ENCODE data around the gene ATP1B3.

ATP1B3 gene

DNA sequence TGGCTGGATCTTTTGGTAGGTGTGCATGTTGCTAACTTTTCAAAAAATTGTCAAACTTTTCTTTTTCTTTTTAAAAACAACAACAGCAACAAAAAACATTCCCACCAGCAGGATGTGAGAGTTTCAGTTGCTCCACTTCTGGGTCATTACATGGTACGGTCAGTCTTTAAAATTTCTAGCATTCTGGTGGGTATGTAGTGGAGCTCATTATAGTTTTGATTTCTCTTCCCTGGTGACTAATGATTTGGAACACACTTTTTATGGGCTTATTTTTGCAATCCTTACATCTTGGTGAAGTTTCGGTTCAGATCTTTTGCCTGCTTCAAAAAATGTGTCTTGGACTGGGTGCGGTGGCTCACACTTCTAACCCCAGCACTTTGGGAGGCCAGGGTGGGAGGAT, 19.3 kb downstream of the ATP1B3 start:
- no peak for DNase-seq
- in situ Hi-C loops (cut with HindIII; ENCODE audit: low pct_ligation_motif_present, low sequenced_read_pairs), result no loop called here

DNA sequence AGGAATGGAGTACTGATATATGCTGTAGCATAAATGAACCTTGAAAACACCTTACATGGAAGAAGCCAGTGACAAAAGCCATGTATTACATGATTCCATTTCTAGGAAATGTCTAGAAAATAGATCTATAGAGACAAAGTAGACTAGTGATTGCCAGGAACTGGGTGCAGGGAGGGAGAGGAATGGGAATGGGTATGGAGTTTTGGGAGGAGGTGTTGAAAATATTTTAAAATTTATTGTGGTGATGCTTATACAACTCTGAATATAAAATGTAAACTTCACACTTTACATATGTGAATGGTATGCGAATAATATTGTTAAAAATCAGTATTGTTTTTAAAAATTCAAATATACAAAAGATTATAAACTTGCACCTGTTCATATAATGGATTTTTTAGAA, 22.5 kb downstream of the ATP1B3 start:
- in situ Hi-C loops (cut with HindIII; ENCODE audit: low pct_ligation_motif_present, low sequenced_read_pairs), result no loop called here
- no peak overlapping the region for H3K4me3 ChIP-seq (ENCODE audit: low read depth, low read length)
- H3K27ac ChIP-seq, result no peak overlapping the region
- H3K36me3 ChIP-seq (replicated peaks), result peaks cover 4% of the 10 kb centered on the region
- TF ChIP-seq, protein P1, sequence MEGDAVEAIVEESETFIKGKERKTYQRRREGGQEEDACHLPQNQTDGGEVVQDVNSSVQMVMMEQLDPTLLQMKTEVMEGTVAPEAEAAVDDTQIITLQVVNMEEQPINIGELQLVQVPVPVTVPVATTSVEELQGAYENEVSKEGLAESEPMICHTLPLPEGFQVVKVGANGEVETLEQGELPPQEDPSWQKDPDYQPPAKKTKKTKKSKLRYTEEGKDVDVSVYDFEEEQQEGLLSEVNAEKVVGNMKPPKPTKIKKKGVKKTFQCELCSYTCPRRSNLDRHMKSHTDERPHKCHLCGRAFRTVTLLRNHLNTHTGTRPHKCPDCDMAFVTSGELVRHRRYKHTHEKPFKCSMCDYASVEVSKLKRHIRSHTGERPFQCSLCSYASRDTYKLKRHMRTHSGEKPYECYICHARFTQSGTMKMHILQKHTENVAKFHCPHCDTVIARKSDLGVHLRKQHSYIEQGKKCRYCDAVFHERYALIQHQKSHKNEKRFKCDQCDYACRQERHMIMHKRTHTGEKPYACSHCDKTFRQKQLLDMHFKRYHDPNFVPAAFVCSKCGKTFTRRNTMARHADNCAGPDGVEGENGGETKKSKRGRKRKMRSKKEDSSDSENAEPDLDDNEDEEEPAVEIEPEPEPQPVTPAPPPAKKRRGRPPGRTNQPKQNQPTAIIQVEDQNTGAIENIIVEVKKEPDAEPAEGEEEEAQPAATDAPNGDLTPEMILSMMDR (IDR thresholded peaks at IDR 0.05; ENCODE audit: low read depth, low read length, missing control alignments), result no peak
- no peaks in the 10 kb centered on the region for H3K27me3 ChIP-seq (replicated peaks)
- DNase-seq, result no peak

More for the DNA sequence above, 19.3 kb downstream of the ATP1B3 start:
- H3K27me3 ChIP-seq (replicated peaks), result no peaks in the 10 kb centered on the region
- no peak overlapping the region for H3K27ac ChIP-seq
- TF ChIP-seq, protein P1 (IDR thresholded peaks at IDR 0.05; ENCODE audit: low read depth, low read length, missing control alignments), result no peak
- peaks cover 7% of the 10 kb centered on the region for H3K36me3 ChIP-seq (replicated peaks)
- no peak overlapping the region for H3K4me3 ChIP-seq (ENCODE audit: low read depth, low read length)

DNA sequence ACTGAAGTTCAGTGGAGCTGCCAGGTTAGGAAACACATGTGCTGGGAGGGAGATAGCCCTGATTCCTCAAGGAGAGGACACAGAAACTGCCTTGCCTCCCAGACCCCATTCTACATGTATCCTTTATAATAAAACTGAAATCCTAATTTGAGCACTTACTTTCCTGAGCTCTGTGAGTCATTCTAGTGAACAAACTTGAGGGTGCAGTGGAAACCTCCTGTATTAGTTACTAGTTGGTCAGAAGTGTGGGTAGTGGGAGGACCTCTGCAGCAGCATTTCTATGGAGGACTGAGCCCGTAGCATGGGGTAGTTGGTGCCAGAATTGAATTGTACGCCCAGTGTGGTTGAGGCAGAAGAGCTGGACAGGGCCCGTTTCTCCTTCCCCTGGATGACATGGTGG, 23.9 kb downstream of the ATP1B3 start:
- Histone ChIP-seq H3K27ac (no peak overlapping the region), H3K36me3 (replicated peaks) (peaks cover 3% of the 10 kb centered on the region), H3K27me3 (replicated peaks) (no peaks in the 10 kb centered on the region), H3K4me3 (ENCODE audit: low read depth, low read length) (no peak overlapping the region)
- DNase-seq, result no peak
- TF ChIP-seq, protein P1 (IDR thresholded peaks at IDR 0.05; ENCODE audit: low read depth, low read length, missing control alignments), result no peak
- in situ Hi-C loops (cut with HindIII; ENCODE audit: low pct_ligation_motif_present, low sequenced_read_pairs), result no loop called here

DNA sequence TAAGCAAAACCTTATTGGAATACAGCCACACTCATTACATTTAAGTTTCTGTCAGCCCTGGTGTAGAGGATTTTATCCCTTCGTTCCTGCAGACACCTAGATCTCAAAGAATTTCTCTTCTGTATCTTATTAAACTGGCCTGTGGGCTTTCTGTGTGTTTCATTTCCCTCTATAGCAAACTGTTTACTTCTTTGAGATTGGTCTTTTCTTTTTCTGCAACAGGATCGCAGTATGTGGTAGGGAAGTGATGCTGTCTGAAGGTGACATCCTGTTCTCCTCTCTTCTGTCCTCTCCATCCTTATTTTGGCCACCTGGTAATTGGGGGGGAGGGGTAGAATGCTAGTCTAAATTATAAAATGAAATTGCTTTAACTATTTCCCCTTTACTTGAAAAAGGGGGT, 25.5 kb downstream of the ATP1B3 start:
- H3K4me3 ChIP-seq (ENCODE audit: low read depth, low read length), result no peak overlapping the region
- H3K27ac ChIP-seq, result no peak overlapping the region
- no peaks in the 10 kb centered on the region for H3K27me3 ChIP-seq (replicated peaks)
- TF ChIP-seq, protein P1 (IDR thresholded peaks at IDR 0.05; ENCODE audit: low read depth, low read length, missing control alignments), result no peak
- H3K36me3 ChIP-seq (replicated peaks), result peaks cover 7% of the 10 kb centered on the region
- DNase-seq, result no peak
- in situ Hi-C loops (cut with HindIII; ENCODE audit: low pct_ligation_motif_present, low sequenced_read_pairs), result no loop called here

DNA sequence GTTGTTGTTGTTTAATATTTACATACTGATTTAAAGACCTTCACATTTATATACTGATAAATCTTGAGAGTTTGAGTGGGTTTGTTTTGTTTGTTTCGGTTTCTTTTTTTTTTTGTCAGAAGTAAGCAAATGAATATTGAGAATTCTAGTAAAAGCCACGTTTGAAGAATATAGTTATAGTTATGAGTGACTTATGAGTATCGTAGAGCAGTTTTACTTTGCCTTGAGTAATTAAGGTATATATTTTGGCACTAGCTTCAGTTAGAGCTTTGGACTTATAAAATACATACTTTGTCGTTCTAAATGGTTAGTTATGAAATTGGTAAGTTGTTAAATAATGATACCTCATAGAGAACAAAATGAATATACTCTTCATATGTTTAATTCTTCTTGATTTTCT, 27.8 kb downstream of the ATP1B3 start:
- in situ Hi-C loops (cut with HindIII; ENCODE audit: low pct_ligation_motif_present, low sequenced_read_pairs), result no loop called here
- no peak for DNase-seq
- no peak overlapping the region for H3K27ac ChIP-seq
- H3K4me3 ChIP-seq (ENCODE audit: low read depth, low read length), result no peak overlapping the region
- no peaks in the 10 kb centered on the region for H3K27me3 ChIP-seq (replicated peaks)
- TF ChIP-seq, protein P1 (IDR thresholded peaks at IDR 0.05; ENCODE audit: low read depth, low read length, missing control alignments), result no peak
- peaks cover 17% of the 10 kb centered on the region for H3K36me3 ChIP-seq (replicated peaks)

DNA sequence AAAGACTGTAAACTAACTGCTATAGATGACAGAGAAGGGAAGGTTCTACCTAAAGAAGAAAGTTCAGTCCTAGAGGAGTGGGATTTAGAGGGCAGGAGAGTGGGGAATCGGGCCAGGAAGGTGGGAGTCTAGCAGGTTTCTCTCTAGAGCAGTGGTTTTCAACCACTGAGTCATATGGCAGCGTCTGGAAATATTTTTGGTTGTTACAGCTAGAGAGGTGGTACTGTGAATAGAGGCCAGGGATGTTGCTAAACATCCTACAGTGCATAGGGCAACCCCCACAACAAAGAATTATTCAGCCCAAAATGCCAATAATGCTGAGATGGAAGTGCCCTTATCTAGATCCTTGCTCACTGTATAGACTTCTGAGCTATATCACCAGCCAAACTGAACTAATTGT, 28.7 kb downstream of the ATP1B3 start:
- Histone ChIP-seq H3K27me3 (replicated peaks) (no peaks in the 10 kb centered on the region), H3K27ac (no peak overlapping the region), H3K36me3 (replicated peaks) (peaks cover 20% of the 10 kb centered on the region), H3K4me3 (ENCODE audit: low read depth, low read length) (no peak overlapping the region)
- TF ChIP-seq, protein P1 (IDR thresholded peaks at IDR 0.05; ENCODE audit: low read depth, low read length, missing control alignments), result no peak
- in situ Hi-C loops (cut with HindIII; ENCODE audit: low pct_ligation_motif_present, low sequenced_read_pairs), result no loop called here
- no peak for DNase-seq

Measured in brain microvascular endothelial cell (primary cell).